Mucosa of gallbladder (tissue), 1 donor: ENCODE measurements around the gene OTOGL. TPM values are rescaled to one million over a fixed set of nuclear protein-coding genes. Genes with fewer than 3 reads are reported as not detected.
"Not testable (repeated sequence)": the region's sequence is repeated elsewhere in the genome, so short reads cannot be mapped to it uniquely, and the experiment has no call there.

Experiments
- DNase-seq: peaks from one replicate; pipeline ENCODE4 v3.0.0-alpha.2; 2020; ENCODE audit warnings: low spot score
- total RNA-seq: library from RNA; stranded (reverse); gene quantifications from one replicate; pipeline ENCODE4 v1.2.1, GENCODE V29; 2021
- donor health status: DM: no; HTN: no; CAD: no.

Gene OTOGL
- 0.20 TPM for total RNA-seq

DNA sequence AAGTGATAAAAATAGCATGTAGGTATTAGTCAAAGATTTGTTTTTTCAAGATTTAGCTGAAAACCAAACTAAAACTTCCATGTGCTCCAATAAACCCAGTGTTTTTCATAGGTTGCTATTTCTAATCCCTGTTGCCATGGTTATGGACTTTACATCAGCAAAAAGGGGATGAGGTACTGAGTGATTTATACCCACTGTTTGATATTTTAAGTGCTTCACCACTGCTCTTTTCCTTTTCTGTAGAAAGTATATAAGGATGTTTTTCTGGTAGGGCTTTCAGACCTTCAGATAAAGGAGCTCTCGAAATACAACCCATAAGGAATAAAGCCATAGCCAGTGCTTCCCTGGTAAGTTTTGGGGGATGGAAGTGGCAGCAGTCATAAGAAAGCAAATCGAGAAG is at the start of gene OTOGL:
Gene OTOGL, plus strand, starts transcription at position 279 of the 400 bp plus-strand sequence. CDS start 109,895 bp downstream, outside the sequence.
- DNase-seq, result no peak

GRCh38 chr12:80050236-80050635 is 49.1 kb upstream of the OTOGL start:
- DNase-seq, result no peak

- peak; percentile 46 for DNase-seq
These were observed 46.1 kb upstream of the OTOGL start for GRCh38 chr12:80053051-80053790.

DNA sequence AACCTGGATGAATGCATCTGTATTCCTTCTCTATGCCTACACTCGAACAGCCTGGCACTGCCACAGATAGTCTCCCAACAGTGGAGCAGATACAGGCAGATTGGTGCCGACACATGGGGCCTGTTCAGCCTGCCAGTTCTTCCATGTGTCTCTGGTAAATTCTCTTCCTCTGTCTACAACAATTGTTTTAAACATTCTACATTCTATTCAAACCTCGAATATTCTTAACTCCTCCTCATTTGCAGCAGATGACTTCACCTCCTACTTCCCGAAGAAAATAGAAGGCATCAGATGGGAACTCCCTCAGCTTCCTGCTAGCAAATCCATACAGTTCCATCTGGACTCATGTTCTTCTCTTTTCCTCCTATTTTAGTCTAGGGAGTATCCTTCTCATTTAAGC is 43.1 kb upstream of the OTOGL start:
- no peak for DNase-seq

DNA sequence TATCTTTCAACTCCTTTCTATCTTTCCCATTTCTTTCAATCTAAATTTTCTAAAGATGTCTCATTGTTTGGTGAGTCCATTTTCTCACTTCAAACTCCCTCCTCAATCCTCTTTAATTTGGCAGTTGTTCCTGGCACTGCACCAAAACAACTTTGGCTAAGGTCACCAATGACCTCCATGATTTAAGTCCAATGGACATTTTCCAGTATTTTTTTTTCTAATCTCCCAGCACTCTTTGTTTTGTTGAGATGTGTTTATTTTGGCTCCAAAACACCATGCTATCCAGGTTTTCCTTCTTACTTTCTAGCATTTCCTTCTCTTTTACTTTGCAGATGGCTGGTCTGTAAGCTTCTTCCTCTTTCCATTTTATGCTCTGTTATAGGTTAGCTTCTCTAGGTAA is 42.5 kb upstream of the OTOGL start:
- DNase-seq, result peak; percentile 16

GRCh38 chr12:80058586-80058985 is 40.8 kb upstream of the OTOGL start:
- no peak for DNase-seq

DNA sequence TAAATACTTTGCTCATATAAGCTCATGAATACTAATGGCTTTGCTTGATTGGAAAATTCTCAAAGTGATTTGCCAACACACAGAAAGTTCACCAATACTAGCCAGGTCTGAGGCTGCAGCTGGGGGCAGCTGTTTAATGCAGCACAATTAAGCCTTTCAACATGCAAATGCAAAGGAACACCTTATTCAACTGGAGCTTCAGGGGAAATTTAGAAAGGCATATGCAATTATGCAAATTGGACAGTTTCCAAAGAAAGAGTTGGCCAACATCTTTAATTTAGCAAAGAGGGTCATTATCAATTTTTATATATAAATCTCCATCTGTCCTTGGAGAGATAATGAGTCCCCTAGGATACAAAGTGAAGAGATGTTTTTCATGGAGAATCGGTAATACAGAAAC is 40.2 kb upstream of the OTOGL start:
- DNase-seq, result no peak

GRCh38 chr12:80059875-80060274 is 39.5 kb upstream of the OTOGL start:
- no peak for DNase-seq

DNA sequence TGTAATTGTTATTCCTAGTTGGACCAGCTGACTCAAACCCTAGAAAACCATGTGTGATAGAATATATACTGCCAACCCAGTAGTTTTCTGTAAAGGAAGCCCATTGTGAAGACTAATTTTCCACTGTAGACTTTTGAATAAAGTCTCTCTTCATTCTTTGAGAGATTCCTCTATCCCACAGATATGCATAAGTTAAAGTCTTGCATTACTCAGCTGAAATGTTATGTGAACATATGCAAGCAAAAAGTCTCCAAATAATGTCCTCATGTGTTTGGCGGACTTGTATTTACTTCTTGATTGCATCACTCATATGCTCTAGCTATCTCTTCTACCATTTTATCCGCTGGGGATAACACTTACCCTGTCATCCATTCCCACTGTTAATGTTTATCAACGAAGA is 35.1 kb upstream of the OTOGL start:
- no peak for DNase-seq

DNA sequence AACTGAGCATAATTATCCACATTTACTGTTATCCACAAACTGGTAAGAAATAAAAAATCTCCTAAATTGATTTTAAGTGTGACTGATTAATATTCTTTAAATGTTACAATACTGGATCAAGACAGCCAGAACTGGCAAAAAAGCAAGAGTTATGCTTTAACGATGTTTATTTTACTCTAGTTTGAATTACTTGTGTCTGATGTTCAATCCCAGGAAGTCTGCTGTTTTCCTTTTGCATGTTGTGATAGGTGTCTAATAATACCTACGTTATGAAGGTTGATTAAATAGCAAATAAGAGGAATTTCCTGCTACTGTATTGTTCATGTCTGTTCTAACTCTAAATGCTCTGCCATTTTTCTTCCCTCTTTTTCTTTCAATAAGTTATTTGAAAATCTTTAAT is 34.4 kb upstream of the OTOGL start:
- DNase-seq, result no peak

GRCh38 chr12:80068173-80068572 is 31.2 kb upstream of the OTOGL start:
- no peak for DNase-seq

DNA sequence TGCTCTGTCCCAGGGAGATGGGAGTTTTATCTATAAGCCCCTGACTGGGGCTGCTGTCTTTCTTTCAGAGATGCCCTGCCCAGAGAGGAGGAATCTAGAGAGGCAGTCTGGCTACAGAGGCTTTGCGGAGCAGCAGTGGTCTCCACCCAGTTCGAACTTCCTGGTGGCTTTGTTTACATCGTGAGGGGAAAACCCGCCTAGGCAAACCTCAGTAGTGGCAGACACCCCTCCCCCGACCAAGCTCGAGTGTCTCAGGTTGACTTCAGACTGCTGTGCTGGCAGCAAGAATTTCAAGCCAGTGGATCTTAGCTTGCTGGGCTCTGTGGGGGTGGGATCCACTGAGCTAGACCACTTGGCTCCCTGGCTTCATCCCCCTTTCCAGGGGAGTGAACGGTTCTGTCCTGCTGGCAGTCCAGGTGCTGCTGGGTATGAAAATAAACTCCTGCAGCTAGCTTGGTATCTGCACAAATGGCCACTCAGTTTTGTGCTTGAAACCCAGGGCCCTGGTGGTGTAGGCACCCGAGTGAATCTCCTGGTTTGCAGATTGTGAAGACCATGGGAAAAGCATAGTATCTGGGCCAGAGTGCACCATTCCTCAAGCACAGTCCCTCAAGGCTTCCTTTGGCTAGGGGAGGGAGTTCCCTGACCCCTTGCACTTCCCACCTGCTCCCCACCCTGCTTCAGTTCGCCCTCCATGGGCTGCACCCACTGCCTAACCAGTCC is 15.3 kb upstream of the OTOGL start:
- not testable (repeated sequence) for DNase-seq

DNA sequence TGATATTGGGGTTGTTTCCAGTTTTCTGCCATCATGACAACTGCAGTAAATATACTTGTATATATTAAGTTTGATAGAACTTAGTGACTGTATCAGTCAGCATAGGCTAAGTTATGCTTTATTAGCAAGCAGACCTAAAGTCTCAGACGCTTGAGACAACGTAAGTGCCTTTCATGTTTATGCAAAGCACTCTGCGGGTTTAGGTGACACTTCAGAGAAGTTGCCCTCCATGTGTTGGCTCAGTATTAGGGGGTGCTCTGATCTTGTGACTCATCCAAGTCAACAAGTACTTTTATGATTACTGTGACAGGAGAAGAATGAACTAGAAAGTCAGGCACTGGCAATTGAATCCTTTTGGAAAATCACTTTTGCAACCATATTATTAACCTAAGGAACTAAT is 13.3 kb upstream of the OTOGL start:
- DNase-seq, result no peak

GRCh38 chr12:80087486-80088213 is 11.7 kb upstream of the OTOGL start:
- no peak for DNase-seq

GRCh38 chr12:80100591-80100990 is 1.3 kb downstream of the OTOGL start:
- DNase-seq, result no peak

GRCh38 chr12:80101126-80101525 is 1.8 kb downstream of the OTOGL start:
- no peak for DNase-seq

DNA sequence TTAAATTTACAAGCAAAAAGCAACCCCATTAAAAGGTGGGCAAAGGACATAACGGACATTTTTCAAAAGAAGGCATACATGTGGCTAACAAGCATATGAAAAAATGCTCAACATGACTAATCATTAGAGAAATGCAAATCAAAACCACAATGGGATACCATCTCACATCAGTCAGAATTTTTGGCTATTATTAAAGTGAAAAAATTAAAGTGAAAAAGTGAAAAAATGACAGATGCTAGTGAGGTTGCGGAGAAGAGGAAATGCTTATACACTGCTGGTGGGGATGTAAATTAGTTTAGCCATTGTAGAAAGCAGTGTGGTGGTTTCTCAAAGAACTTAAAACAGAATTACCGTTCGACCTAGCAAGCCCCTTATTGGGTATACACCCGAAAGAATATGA is 7.9 kb downstream of the OTOGL start:
- DNase-seq, result no peak

GRCh38 chr12:80116735-80117134 is 17.4 kb downstream of the OTOGL start:
- DNase-seq, result no peak

- no peak for DNase-seq
These were observed 19.4 kb downstream of the OTOGL start for GRCh38 chr12:80118565-80119324.

- DNase-seq, result no peak
These were observed 21.7 kb downstream of the OTOGL start for GRCh38 chr12:80120994-80121393.

GRCh38 chr12:80121661-80122060 is 22.3 kb downstream of the OTOGL start:
- no peak for DNase-seq
